SK-N-SH (cell line): Measurements from ENCODE around the gene ATP8B1. TPM values are rescaled to one million over a fixed set of nuclear protein-coding genes. Genes with fewer than 3 reads are reported as not detected.
A peak's percentile ranks its signal among the peaks of the same experiment; 100 is the strongest.

Experiments
- CTCF ChIA-PET: fragments of 300-600, 350-600 bp; formaldehyde crosslinking; extraction: SDS; loops from one replicate; lab custom pipeline; 2021; lab: Yijun Ruan, JAX
- POLR2A ChIA-PET: fragments of 350-600 bp; sonication (Branson Sonifier 250); formaldehyde crosslinking; extraction: SDS; loops from one replicate; lab custom pipeline; 2020; ENCODE audit warnings: antibody characterized with exemption, inconsistent platforms; lab: Yijun Ruan, JAX
- DNase-seq: peaks from one replicate; pipeline ENCODE4 v3.0.0; 2012
- H2AFZ ChIP-seq: fragments of 200-600 bp; sonication (generic); 2 replicates; pipeline ENCODE4 v1.8.1; 2016; ENCODE audit warnings: antibody characterized with exemption, mild to moderate bottlenecking, low read depth
- H3F3A ChIP-seq: fragments of 200-600 bp; sonication (generic); replicated peaks from 2 replicates; pipeline ENCODE3; 2016; ENCODE audit warnings: antibody characterized with exemption, mild to moderate bottlenecking; ENCODE audit not compliant: insufficient read depth
- H3K27ac ChIP-seq, 2 experiments: fragments of 200-500 bp in 1 of 2; fragments of 200-600 bp in 1 of 2; sonication (Bioruptor generic) in 1 of 2; sonication (generic), shearing (Covaris generic) in 1 of 2; 2 replicates each; pipeline versions ENCODE4 v1.5.1 to v1.6.1; 2014 to 2016; ENCODE audit warnings: low read depth in 2 of 2, inconsistent platforms in 1 of 2, low read length in 1 of 2, mild to moderate bottlenecking in 1 of 2, mixed read lengths in 1 of 2
- H3K27me3 ChIP-seq: fragments of 200-600 bp; sonication (generic), shearing (Covaris generic); 2 replicates; pipeline ENCODE4 v1.6.1; 2016; ENCODE audit warnings: mixed run types; ENCODE audit not compliant: insufficient read depth
- H3K36me3 ChIP-seq, 2 experiments: fragments of 200-500 bp in 1 of 2; fragments of 200-600 bp in 1 of 2; sonication (Bioruptor generic) in 1 of 2; sonication (generic) in 1 of 2; replicated peaks in 1 of 2; 2 replicates each; pipeline versions ENCODE3 to v1.5.1; 2014 to 2016; ENCODE audit warnings: low read length in 1 of 2, mild to moderate bottlenecking in 1 of 2; ENCODE audit not compliant: insufficient read depth in 2 of 2, control insufficient read depth in 1 of 2
- H3K4me1 ChIP-seq, 2 experiments: fragments of 200-500 bp in 1 of 2; fragments of 200-600 bp in 1 of 2; sonication (Bioruptor generic) in 1 of 2; sonication (generic), shearing (Covaris generic) in 1 of 2; 2 replicates each; pipeline versions ENCODE4 v1.5.1 to v1.6.1; 2014 to 2016; ENCODE audit warnings: low read depth in 1 of 2, low read length in 1 of 2, mixed run types in 1 of 2; ENCODE audit not compliant: insufficient read depth in 2 of 2, control insufficient read depth in 1 of 2
- H3K4me2 ChIP-seq: fragments of 200-600 bp; sonication (generic), shearing (Covaris generic); 2 replicates; pipeline ENCODE4 v1.6.1; 2017; ENCODE audit warnings: mixed run types
- H3K4me3 ChIP-seq, 2 experiments: fragments of 200-500 bp in 1 of 2; fragments of 200-600 bp in 1 of 2; sonication (Bioruptor generic) in 1 of 2; sonication (generic), shearing (Covaris generic) in 1 of 2; 2 replicates each; pipeline versions ENCODE4 v1.5.1 to v1.8.1; 2014 to 2016; ENCODE audit warnings: low read depth in 2 of 2, inconsistent platforms in 1 of 2, low read length in 1 of 2, mild to moderate bottlenecking in 1 of 2, mixed read lengths in 1 of 2, moderate library complexity in 1 of 2
- H3K79me2 ChIP-seq: fragments of 200-600 bp; sonication (generic); 2 replicates; pipeline ENCODE4 v1.8.1; 2017; ENCODE audit warnings: mild to moderate bottlenecking; ENCODE audit not compliant: insufficient read depth
- H3K9ac ChIP-seq: fragments of 200-600 bp; sonication (generic); 2 replicates; pipeline ENCODE4 v1.6.1; 2017; ENCODE audit warnings: mixed run types
- H3K9me2 ChIP-seq: fragments of 200-600 bp; sonication (generic); 2 replicates; pipeline ENCODE4 v1.6.1; 2017; ENCODE audit warnings: mixed run types
- H3K9me3 ChIP-seq: fragments of 200-600 bp; sonication (generic); 2 replicates; pipeline ENCODE4 v1.6.1; 2017; ENCODE audit warnings: mixed run types, mild to moderate bottlenecking, moderate library complexity
- H4K20me1 ChIP-seq: fragments of 200-600 bp; sonication (generic); 2 replicates; pipeline ENCODE4 v1.6.1; 2017; ENCODE audit warnings: mild to moderate bottlenecking, mixed run types; ENCODE audit not compliant: insufficient read depth
- ELF1 ChIP-seq: IDR thresholded peaks from 2 replicates; pipeline ENCODE4 v1.4.0; 2012
- EP300 ChIP-seq, 2 experiments: IDR thresholded peaks; 2 replicates each; pipeline versions ENCODE4 v1.4.0 to v1.6.1; 2012; ENCODE audit warnings: borderline replicate concordance in 1 of 2, low read depth in 1 of 2, low read length in 1 of 2
- FOSL2 ChIP-seq: IDR thresholded peaks from 2 replicates; pipeline ENCODE4 v1.4.0; 2012; ENCODE audit warnings: low read depth, mild to moderate bottlenecking, moderate library complexity, borderline replicate concordance
- GABPA ChIP-seq: IDR thresholded peaks from 2 replicates; pipeline ENCODE4 v1.4.0; 2012; ENCODE audit warnings: low read depth, mild to moderate bottlenecking
- IRF3 ChIP-seq: fragments of 150-350 bp; IDR thresholded peaks from 2 replicates; pipeline ENCODE4 v1.6.1; 2016; ENCODE audit warnings: mild to moderate bottlenecking, low read depth, low read length
- JUND ChIP-seq: IDR thresholded peaks from 2 replicates; pipeline ENCODE4 v1.4.0; 2012
- NFIC ChIP-seq: IDR thresholded peaks from 2 replicates; pipeline ENCODE4 v1.4.0; 2012; ENCODE audit warnings: borderline replicate concordance
- PBX3 ChIP-seq: IDR thresholded peaks from 2 replicates; pipeline ENCODE4; 2012
- REST ChIP-seq: IDR thresholded peaks from 2 replicates; pipeline ENCODE4 v1.6.1; 2012; ENCODE audit warnings: mild to moderate bottlenecking, low read depth, low read length, moderate library complexity
- RXRA ChIP-seq: IDR thresholded peaks from 2 replicates; pipeline ENCODE4 v1.4.0; 2012; ENCODE audit warnings: low read depth, mild to moderate bottlenecking, borderline replicate concordance
- TCF12 ChIP-seq: IDR thresholded peaks from 2 replicates; pipeline ENCODE4 v1.4.0; 2012
- USF1 ChIP-seq: IDR thresholded peaks from 2 replicates; pipeline ENCODE4 v1.4.0; 2012; ENCODE audit warnings: low read depth, borderline replicate concordance
- USF2 ChIP-seq: fragments of 150-350 bp; IDR thresholded peaks from 2 replicates; pipeline ENCODE4 v1.6.1; 2017; ENCODE audit warnings: antibody characterized with exemption, low read length, low read depth, borderline replicate concordance
- ZBTB33 ChIP-seq: IDR thresholded peaks from 2 replicates; pipeline ENCODE4 v1.4.0; 2012; ENCODE audit warnings: low read depth, borderline replicate concordance
- WGBS: methylation state at CpG from one replicate; pipeline ENCODE4 v1.1.6; 2017; ENCODE audit warnings: low lambda C conversion rate; 5-methylcytosine and 5-hydroxymethylcytosine counted together
- polyA plus RNA-seq, 3 experiments: library from polyadenylated mRNA; depleted of rRNA; stranded (reverse); fragments of >200 nt; gene quantifications; 2 replicates each; pipeline ENCODE4 v1.2.3, GENCODE V29; 2012

ATP8B1 gene
- polyA plus RNA-seq, 1 of the 3 experiments (the other 2 are of a cell fraction), result 43.8 TPM

GRCh38 chr18:57743008-57743407 lies 60.1 kb downstream of the ATP8B1 start:
- no peaks in the 10 kb centered on the region for H3K9me3 ChIP-seq
- peaks cover 0 to 28% of the 10 kb centered on the region in 2 experiments for H3K36me3 ChIP-seq
- peaks cover 99% of the 10 kb centered on the region for H3K79me2 ChIP-seq
- H3K9ac ChIP-seq, result no peak overlapping the region; the same call in 1 of the 2 replicates
- H3K4me1 ChIP-seq, result peaks cover 0 to 31% of the 10 kb centered on the region in 2 experiments; a peak in 3 of 4 replicates
- no peak overlapping the region for H2AFZ ChIP-seq
- no peaks in the 10 kb centered on the region for H3K27me3 ChIP-seq
- peak overlapping the region in 1 of 2 experiments; percentile 56; a peak in 2 of 4 replicates for H3K27ac ChIP-seq
- H4K20me1 ChIP-seq, result peaks cover 45% of the 10 kb centered on the region
- CTCF ChIA-PET, result interaction anchor here (1.1 to 1.4 kb wide), 2 partner anchors 16 to 139 kb away, joined by 3 read pairs; no protein-coding TSS in a partner anchor
- DNase-seq, result no peak
- TF ChIP-seq IRF3 (no peak), REST (no peak), PBX3 (peak; percentile 25; the same call in 1 of the 2 replicates), NFIC (peak; percentile 43; the same call in 1 of the 2 replicates), USF1 (no peak), RXRA (no peak), FOSL2 (peak; percentile 48; the same call in 1 of the 2 replicates)
- TF ChIP-seq, all 33 proteins: peak for 3
- WGBS, result 26% methylated on average over 3 of the region's 3 CpGs
- Histone ChIP-seq H3K9me2 (no peaks in the 10 kb centered on the region), H3K4me3 (no peak overlapping the region), H3K4me2 (peak overlapping the region; percentile 46), H3F3A (peaks cover 26% of the 10 kb centered on the region)
- POLR2A ChIA-PET, result no interaction called here

GRCh38 chr18:57741273-57741672 lies 61.8 kb downstream of the ATP8B1 start:
- H2AFZ ChIP-seq, result no peak overlapping the region
- WGBS, result 100% methylated on average over 2 of the region's 2 CpGs
- H3K4me3 ChIP-seq, result no peak overlapping the region
- no peak overlapping the region for H3K9ac ChIP-seq
- H3K79me2 ChIP-seq, result peaks cover 98% of the 10 kb centered on the region
- no peak overlapping the region for H3K4me2 ChIP-seq
- H3K27ac ChIP-seq, result no peak overlapping the region
- DNase-seq, result no peak
- H3K9me3 ChIP-seq, result no peaks in the 10 kb centered on the region
- H3F3A ChIP-seq, result peaks cover 38% of the 10 kb centered on the region
- no peaks in the 10 kb centered on the region for H3K27me3 ChIP-seq
- POLR2A ChIA-PET, result no interaction called here
- CTCF ChIA-PET, result no interaction called here
- H3K4me1 ChIP-seq, result peaks cover 0 to 41% of the 10 kb centered on the region in 2 experiments; a peak in 3 of 4 replicates
- H3K9me2 ChIP-seq, result no peaks in the 10 kb centered on the region
- H3K36me3 ChIP-seq, result peaks cover 0 to 21% of the 10 kb centered on the region in 2 experiments
- peaks cover 58% of the 10 kb centered on the region for H4K20me1 ChIP-seq
- TF ChIP-seq ELF1, result no peak
- no peak for TF ChIP-seq PBX3
- no peak for TF ChIP-seq USF2
- no peak for TF ChIP-seq ZBTB33
- no peak for TF ChIP-seq GABPA
- no peak for TF ChIP-seq EP300 (IDR thresholded peaks at IDR 0.05; ENCODE audit: borderline replicate concordance in 1 of 2, low read depth in 1 of 2, low read length in 1 of 2)
- no peak for TF ChIP-seq JUND
- TF ChIP-seq USF1, result no peak
- no peak for TF ChIP-seq TCF12
